ENCODE data around the gene MAN1A1. TPM values are rescaled to one million over a fixed set of nuclear protein-coding genes. Genes with fewer than 3 reads are reported as not detected.

Gene MAN1A1
- total and polyA plus RNA-seq, 10 donors, result 6.0 to 148 (median 93.5) TPM

GRCh38 chr6:119319694-119320093, 29.9 kb downstream of the MAN1A1 start:
- DNase-seq, result no peak
- H3K9me3 ChIP-seq, result no peaks in the 10 kb centered on the region
- 81 to 89% (median 84%) methylated on average over 2 of the region's 2 CpGs for WGBS, 5 donors
- H3K4me1 ChIP-seq, result peaks cover 0 to 66% (median 19%) of the 10 kb centered on the region in 6 donors
- H3K4me3 ChIP-seq, result no peak overlapping the region
- intact Hi-C loops (cut with DNase I; ENCODE audit: low total_unique reads), result no loop called here
- TF ChIP-seq POLR2A (IDR thresholded peaks at IDR 0.05) (no peak), CTCF (IDR thresholded peaks at IDR 0.05 in 8 of 11, conservative IDR thresholded peaks at IDR 0.05 in 3 of 11) (no peak), POLR2AphosphoS5 (IDR thresholded peaks at IDR 0.05) (no peak)
- H3K27ac ChIP-seq, result no peak overlapping the region
- H3K27me3 ChIP-seq (replicated peaks in 1 of 7), result no peaks in the 10 kb centered on the region
- no peaks in the 10 kb centered on the region for H3K36me3 ChIP-seq

GRCh38 chr6:119318730-119319129, 30.8 kb downstream of the MAN1A1 start:
- H3K27me3 ChIP-seq (replicated peaks in 1 of 7), result no peaks in the 10 kb centered on the region
- no peaks in the 10 kb centered on the region for H3K36me3 ChIP-seq
- no peaks in the 10 kb centered on the region for H3K9me3 ChIP-seq
- DNase-seq, result no peak
- TF ChIP-seq CTCF (IDR thresholded peaks at IDR 0.05 in 8 of 11, conservative IDR thresholded peaks at IDR 0.05 in 3 of 11) (no peak), POLR2A (IDR thresholded peaks at IDR 0.05) (no peak), POLR2AphosphoS5 (IDR thresholded peaks at IDR 0.05) (no peak)
- H3K27ac ChIP-seq, result no peak overlapping the region
- no peak overlapping the region for H3K4me3 ChIP-seq
- WGBS, 5 donors, result 33 to 86% (median 56%) methylated on average over 1 of the region's 1 CpG
- H3K4me1 ChIP-seq, result peaks cover 4 to 70% (median 29%) of the 10 kb centered on the region in 6 donors
- intact Hi-C loops (cut with DNase I; ENCODE audit: low total_unique reads), result no loop called here

DNA sequence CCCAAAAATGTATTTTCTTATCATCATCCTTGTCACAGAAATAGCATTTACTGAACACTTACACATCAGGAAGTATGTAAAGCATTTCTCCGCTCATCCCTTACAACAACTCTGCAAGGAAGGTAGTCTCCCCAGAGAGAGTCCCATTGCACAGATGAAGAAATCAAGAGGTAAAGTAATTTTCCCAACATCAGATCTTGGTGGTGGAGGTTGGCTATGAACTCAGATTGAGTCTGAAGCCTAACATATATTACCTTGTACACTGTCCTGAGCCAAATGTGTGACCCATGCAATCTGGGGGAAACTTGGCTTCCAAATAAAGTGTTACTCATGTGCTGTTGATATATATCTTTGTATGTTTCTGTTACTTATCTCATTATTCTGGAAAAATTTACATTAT, 31.4 kb downstream of the MAN1A1 start:
- WGBS, 5 donors, result 29 to 98% (median 89%) methylated on average over 1 of the region's 1 CpG
- H3K27me3 ChIP-seq (replicated peaks in 1 of 7), result no peaks in the 10 kb centered on the region
- peaks cover 10 to 70% (median 34%) of the 10 kb centered on the region in 6 donors for H3K4me1 ChIP-seq
- H3K36me3 ChIP-seq, result no peaks in the 10 kb centered on the region
- no peak overlapping the region for H3K27ac ChIP-seq
- no peaks in the 10 kb centered on the region for H3K9me3 ChIP-seq
- no peak for DNase-seq
- H3K4me3 ChIP-seq, result no peak overlapping the region
- intact Hi-C loops (cut with DNase I; ENCODE audit: low total_unique reads), result no loop called here
- no peak for TF ChIP-seq POLR2AphosphoS5 (IDR thresholded peaks at IDR 0.05)
- TF ChIP-seq CTCF (IDR thresholded peaks at IDR 0.05 in 8 of 11, conservative IDR thresholded peaks at IDR 0.05 in 3 of 11), result no peak
- no peak for TF ChIP-seq POLR2A (IDR thresholded peaks at IDR 0.05)

DNA sequence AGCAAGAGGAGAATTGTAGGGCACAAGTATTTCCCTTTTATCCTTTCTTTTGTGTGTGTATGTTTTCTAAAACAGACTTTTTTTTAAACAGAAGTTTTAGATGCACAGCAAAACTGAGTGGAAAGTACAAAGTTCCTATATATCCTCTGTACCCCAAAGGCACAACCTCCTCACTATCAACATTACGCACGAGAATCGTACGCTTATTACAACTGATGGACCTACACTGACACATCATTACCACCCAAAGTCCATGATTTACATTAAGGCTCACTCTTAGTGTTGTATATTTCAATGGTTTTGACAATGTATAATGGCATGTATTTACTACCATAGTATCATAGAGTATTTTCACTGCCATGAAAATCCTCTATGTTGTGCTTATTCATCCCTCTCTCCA, 32.6 kb downstream of the MAN1A1 start:
- Histone ChIP-seq H3K9me3 (no peaks in the 10 kb centered on the region), H3K4me1 (peaks cover 20 to 70% (median 42%) of the 10 kb centered on the region in 6 donors), H3K36me3 (no peaks in the 10 kb centered on the region), H3K27me3 (replicated peaks in 1 of 7) (no peaks in the 10 kb centered on the region), H3K27ac (no peak overlapping the region), H3K4me3 (no peak overlapping the region)
- intact Hi-C loops (cut with DNase I; ENCODE audit: low total_unique reads), result no loop called here
- no peak for DNase-seq
- WGBS, 5 donors, result 97 to 99% (median 99%) methylated on average over 4 of the region's 4 CpGs
- TF ChIP-seq POLR2A (IDR thresholded peaks at IDR 0.05), result no peak
- no peak for TF ChIP-seq CTCF (IDR thresholded peaks at IDR 0.05 in 8 of 11, conservative IDR thresholded peaks at IDR 0.05 in 3 of 11)
- TF ChIP-seq POLR2AphosphoS5 (IDR thresholded peaks at IDR 0.05), result no peak

Measured in spleen (tissue), 11 donors.